PFSK-1 (cell line): ENCODE measurements around the gene NRXN3.

ENCODE experiments used
- POLR2AphosphoS5 ChIP-seq: IDR thresholded peaks from 2 replicates; pipeline ENCODE4 v1.6.1; 2012; ENCODE audit warnings: low read depth, mild to moderate bottlenecking, control low read depth, low read length, moderate library complexity
- SIN3A ChIP-seq: IDR thresholded peaks from 2 replicates; pipeline ENCODE4 v1.6.1; 2012; ENCODE audit warnings: mild to moderate bottlenecking, low read length, moderate library complexity, borderline replicate concordance; ENCODE audit not compliant: insufficient read depth
- TAF1 ChIP-seq: IDR thresholded peaks from 2 replicates; pipeline ENCODE4 v1.6.1; 2012; ENCODE audit warnings: low read length, control low read depth, borderline replicate concordance; ENCODE audit not compliant: insufficient read depth
- TF ChIP-seq, protein P1 (sequence below), 2 experiments: IDR thresholded peaks; 2 replicates each; pipeline versions ENCODE4 v1.6.1 to v1.8.0; 2011 to 2012; ENCODE audit warnings: low read depth in 2 of 2, low read length in 2 of 2, control low read depth in 1 of 2, inconsistent platforms in 1 of 2, mild to moderate bottlenecking in 1 of 2, moderate library complexity in 1 of 2; ENCODE audit not compliant: insufficient read depth in 1 of 2

GRCh38 chr14:79658769-79659168, 1488.6 kb downstream of the NRXN3 start:
- TF ChIP-seq TAF1 (no peak), POLR2AphosphoS5 (no peak), SIN3A (no peak)
- TF ChIP-seq, protein P1, sequence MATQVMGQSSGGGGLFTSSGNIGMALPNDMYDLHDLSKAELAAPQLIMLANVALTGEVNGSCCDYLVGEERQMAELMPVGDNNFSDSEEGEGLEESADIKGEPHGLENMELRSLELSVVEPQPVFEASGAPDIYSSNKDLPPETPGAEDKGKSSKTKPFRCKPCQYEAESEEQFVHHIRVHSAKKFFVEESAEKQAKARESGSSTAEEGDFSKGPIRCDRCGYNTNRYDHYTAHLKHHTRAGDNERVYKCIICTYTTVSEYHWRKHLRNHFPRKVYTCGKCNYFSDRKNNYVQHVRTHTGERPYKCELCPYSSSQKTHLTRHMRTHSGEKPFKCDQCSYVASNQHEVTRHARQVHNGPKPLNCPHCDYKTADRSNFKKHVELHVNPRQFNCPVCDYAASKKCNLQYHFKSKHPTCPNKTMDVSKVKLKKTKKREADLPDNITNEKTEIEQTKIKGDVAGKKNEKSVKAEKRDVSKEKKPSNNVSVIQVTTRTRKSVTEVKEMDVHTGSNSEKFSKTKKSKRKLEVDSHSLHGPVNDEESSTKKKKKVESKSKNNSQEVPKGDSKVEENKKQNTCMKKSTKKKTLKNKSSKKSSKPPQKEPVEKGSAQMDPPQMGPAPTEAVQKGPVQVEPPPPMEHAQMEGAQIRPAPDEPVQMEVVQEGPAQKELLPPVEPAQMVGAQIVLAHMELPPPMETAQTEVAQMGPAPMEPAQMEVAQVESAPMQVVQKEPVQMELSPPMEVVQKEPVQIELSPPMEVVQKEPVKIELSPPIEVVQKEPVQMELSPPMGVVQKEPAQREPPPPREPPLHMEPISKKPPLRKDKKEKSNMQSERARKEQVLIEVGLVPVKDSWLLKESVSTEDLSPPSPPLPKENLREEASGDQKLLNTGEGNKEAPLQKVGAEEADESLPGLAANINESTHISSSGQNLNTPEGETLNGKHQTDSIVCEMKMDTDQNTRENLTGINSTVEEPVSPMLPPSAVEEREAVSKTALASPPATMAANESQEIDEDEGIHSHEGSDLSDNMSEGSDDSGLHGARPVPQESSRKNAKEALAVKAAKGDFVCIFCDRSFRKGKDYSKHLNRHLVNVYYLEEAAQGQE (IDR thresholded peaks at IDR 0.05; ENCODE audit: insufficient read depth in 1 of 2, low read depth in 2 of 2, low read length in 2 of 2) = no peak
